IMR-90 (cell line): Measurements from ENCODE around the gene RCC1. TPM values are rescaled to one million over a fixed set of nuclear protein-coding genes. Genes with fewer than 3 reads are reported as not detected.

Experiments used
- ATAC-seq: fragments of 200-7000 bp; cut with Tn5 transposase; 2 replicates; pipeline ENCODE4 v1.9.1; 2020; ENCODE audit warnings: low read depth, mild to moderate bottlenecking, moderate library complexity
- BruUV-seq: library from RNA; stranded (reverse); fragments of 400-500 nt; replicated peaks from 2 replicates; lab custom pipeline; 2021; lab: Mats Ljungman, UMichigan
- CTCF ChIA-PET: fragments of 300-600 bp; formaldehyde crosslinking; extraction: SDS; loops from one replicate; lab custom pipeline; 2021; ENCODE audit warnings: antibody characterized with exemption; lab: Yijun Ruan, JAX
- POLR2A ChIA-PET: fragments of 300-600 bp; sonication (Branson Sonifier 250); formaldehyde crosslinking; loops from one replicate; lab custom pipeline; 2022; ENCODE audit warnings: antibody characterized with exemption; ENCODE audit not compliant: unreplicated experiment; lab: Charles Lee
- DNase-seq: peaks from one replicate; pipeline ENCODE4 v3.0.0; 2013
- H2AFZ ChIP-seq: replicated peaks from 2 replicates; pipeline ENCODE3; 2013; ENCODE audit warnings: low read length, mild to moderate bottlenecking; ENCODE audit not compliant: poor library complexity
- H2AK5ac ChIP-seq: 2 replicates; pipeline ENCODE4 v1.6.1; 2013; ENCODE audit warnings: low read depth, low read length, inconsistent platforms
- H2AK9ac ChIP-seq: replicated peaks from 2 replicates; pipeline ENCODE3; 2013; ENCODE audit warnings: mild to moderate bottlenecking, low read depth, low read length, moderate library complexity; ENCODE audit not compliant: poor library complexity
- H2BK120ac ChIP-seq: 2 replicates; pipeline ENCODE4 v1.6.1; 2013; ENCODE audit warnings: low read depth, low read length, inconsistent platforms
- H2BK15ac ChIP-seq: 3 replicates; pipeline ENCODE4 v1.6.1; 2013; ENCODE audit warnings: low read depth, low read length, inconsistent platforms
- H2BK20ac ChIP-seq: 2 replicates; pipeline ENCODE4 v1.6.1; 2013; ENCODE audit warnings: low read depth, mild to moderate bottlenecking, inconsistent platforms, low read length, moderate library complexity
- H2BK5ac ChIP-seq: 2 replicates; pipeline ENCODE4 v1.6.1; 2013; ENCODE audit warnings: mild to moderate bottlenecking, low read depth, low read length, inconsistent platforms; ENCODE audit not compliant: poor library complexity, severe bottlenecking
- H3K14ac ChIP-seq: replicated peaks from 2 replicates; pipeline ENCODE4 v1.6.1; 2013; ENCODE audit warnings: low read depth, low read length, inconsistent platforms
- H3K18ac ChIP-seq: 2 replicates; pipeline ENCODE4 v1.6.1; 2013; ENCODE audit warnings: low read depth, low read length, control low read depth
- H3K23ac ChIP-seq: 2 replicates; pipeline ENCODE4 v1.6.1; 2013; ENCODE audit warnings: low read depth, low read length, inconsistent platforms
- H3K27ac ChIP-seq: 2 replicates; pipeline ENCODE4 v1.5.1; 2013; ENCODE audit warnings: mild to moderate bottlenecking, control low read depth, low read length; ENCODE audit not compliant: insufficient read depth
- H3K27me3 ChIP-seq: 2 replicates; pipeline ENCODE4 v1.6.1; 2013; ENCODE audit warnings: low read length; ENCODE audit not compliant: control insufficient read depth, insufficient read depth
- H3K36me3 ChIP-seq: 2 replicates; pipeline ENCODE4 v1.6.1; 2013; ENCODE audit warnings: low read length, mixed read lengths; ENCODE audit not compliant: control insufficient read depth, insufficient read depth
- H3K4ac ChIP-seq: 2 replicates; pipeline ENCODE4 v1.6.1; 2013; ENCODE audit warnings: low read depth, low read length, inconsistent platforms
- H3K4me1 ChIP-seq: 2 replicates; pipeline ENCODE4 v1.6.1; 2013; ENCODE audit warnings: low read length, mixed read lengths; ENCODE audit not compliant: control insufficient read depth, insufficient read depth
- H3K4me2 ChIP-seq: 2 replicates; pipeline ENCODE4 v1.6.1; 2013; ENCODE audit warnings: low read depth, mild to moderate bottlenecking, control low read depth, low read length, moderate library complexity
- H3K4me3 ChIP-seq: 2 replicates; pipeline ENCODE4 v1.5.1; 2013; ENCODE audit warnings: low read depth, mild to moderate bottlenecking, control low read depth, low read length, moderate library complexity; ENCODE audit not compliant: insufficient read depth
- H3K56ac ChIP-seq: 2 replicates; pipeline ENCODE4 v1.6.1; 2013; ENCODE audit warnings: low read length, inconsistent platforms; ENCODE audit not compliant: insufficient read depth; ENCODE audit errors: extremely low read depth
- H3K79me1 ChIP-seq, 2 experiments: 2 replicates each; pipeline ENCODE4 v1.6.1; 2013; ENCODE audit warnings: low read length in 2 of 2, inconsistent platforms in 1 of 2, low read depth in 1 of 2
- H3K9ac ChIP-seq: 2 replicates; pipeline ENCODE4 v1.6.1; 2013; ENCODE audit warnings: low read depth, low read length, control low read depth
- H3K9me1 ChIP-seq: 2 replicates; pipeline ENCODE4 v1.6.1; 2013; ENCODE audit warnings: low read length, inconsistent platforms; ENCODE audit not compliant: insufficient read depth
- H3K9me3 ChIP-seq: 2 replicates; pipeline ENCODE4 v1.6.1; 2013; ENCODE audit warnings: low read length; ENCODE audit not compliant: control insufficient read depth, insufficient read depth
- H4K20me1 ChIP-seq: 2 replicates; pipeline ENCODE4 v1.6.1; 2013; ENCODE audit warnings: low read length, inconsistent platforms; ENCODE audit not compliant: insufficient read depth
- H4K5ac ChIP-seq: 2 replicates; pipeline ENCODE4 v1.6.1; 2013; ENCODE audit warnings: mild to moderate bottlenecking, low read depth, low read length, control low read depth
- H4K8ac ChIP-seq, 2 experiments: 2 replicates each; pipeline ENCODE4 v1.6.1; 2013; ENCODE audit warnings: low read depth in 2 of 2, low read length in 2 of 2, control low read depth in 1 of 2, inconsistent platforms in 1 of 2
- H4K91ac ChIP-seq: 2 replicates; pipeline ENCODE4 v1.6.1; 2013; ENCODE audit warnings: low read depth, low read length, inconsistent platforms; ENCODE audit not compliant: insufficient read depth
- BHLHE40 ChIP-seq: fragments of 150-350 bp; IDR thresholded peaks from 2 replicates; pipeline ENCODE4 v1.6.1; 2016; ENCODE audit warnings: mild to moderate bottlenecking, low read depth, low read length
- CEBPB ChIP-seq: IDR thresholded peaks from 2 replicates; pipeline ENCODE4 v1.6.1; 2012; ENCODE audit warnings: low read depth, low read length, improper control_type of control experiment
- CHD1 ChIP-seq: IDR thresholded peaks from 2 replicates; pipeline ENCODE4 v1.6.1; 2012; ENCODE audit warnings: low read depth, low read length, improper control_type of control experiment
- FOS ChIP-seq: fragments of 150-350 bp; IDR thresholded peaks from 2 replicates; pipeline ENCODE4 v1.6.1; 2016; ENCODE audit warnings: low read depth, low read length
- MAFK ChIP-seq: IDR thresholded peaks from 2 replicates; pipeline ENCODE4 v1.6.1; 2012; ENCODE audit warnings: low read depth, low read length, improper control_type of control experiment
- MAZ ChIP-seq: IDR thresholded peaks from 2 replicates; pipeline ENCODE4 v1.6.1; 2012; ENCODE audit warnings: low read depth, mild to moderate bottlenecking, low read length, improper control_type of control experiment, moderate library complexity, borderline replicate concordance
- MXI1 ChIP-seq: IDR thresholded peaks from 2 replicates; pipeline ENCODE4 v1.6.1; 2012; ENCODE audit warnings: low read depth, mild to moderate bottlenecking, low read length, moderate library complexity, borderline replicate concordance
- NFE2L2 ChIP-seq: fragments of 150-350 bp; IDR thresholded peaks from 2 replicates; pipeline ENCODE4 v1.6.1; 2016; ENCODE audit warnings: low read depth, mild to moderate bottlenecking, low read length
- POLR2A ChIP-seq: IDR thresholded peaks from 2 replicates; pipeline ENCODE4 v1.6.1; 2012; ENCODE audit warnings: mild to moderate bottlenecking, low read depth, low read length
- RAD21 ChIP-seq: IDR thresholded peaks from 2 replicates; pipeline ENCODE4 v1.6.1; 2012; ENCODE audit warnings: low read length, improper control_type of control experiment
- RCOR1 ChIP-seq: IDR thresholded peaks from 2 replicates; pipeline ENCODE4 v1.6.1; 2012; ENCODE audit warnings: mild to moderate bottlenecking, low read length, improper control_type of control experiment; ENCODE audit not compliant: insufficient replicate concordance
- RFX5 ChIP-seq: IDR thresholded peaks from 2 replicates; pipeline ENCODE4 v1.8.0; 2012; ENCODE audit warnings: low read depth, mild to moderate bottlenecking, low read length, moderate library complexity
- SMC3 ChIP-seq: fragments of 150-350 bp; IDR thresholded peaks from 2 replicates; pipeline ENCODE4 v1.6.1; 2016; ENCODE audit warnings: low read depth, mild to moderate bottlenecking, antibody characterized with exemption, low read length, moderate library complexity
- WGBS, 2 experiments: methylation state at CpG; one replicate each; pipeline versions ENCODE4 v1.1.5 to v1.1.7; 2013; ENCODE audit warnings: missing lambda C conversion rate in 2 of 2; ENCODE audit not compliant: insufficient read length in 1 of 2; ENCODE audit errors: extremely low coverage in 2 of 2; 5-methylcytosine and 5-hydroxymethylcytosine counted together
- dilution Hi-C: fragments of 300-500 bp; cut with HindIII; formaldehyde crosslinking; loops from one replicate; pipeline ENCODE4 v1.14.3; 2018; ENCODE audit warnings: low sequenced_read_pairs; ENCODE audit not compliant: unreplicated experiment
- in situ Hi-C: fragments of 300-500 bp; cut with MboI; formaldehyde crosslinking; loops from 3 replicates; pipeline ENCODE4 v1.14.3; 2019; ENCODE audit warnings: low sequenced_read_pairs, inconsistent platforms, mixed read lengths
- intact Hi-C: fragments of 100-400 bp; cut with micrococcal nuclease; formaldehyde crosslinking; loops from 2 replicates; pipeline ENCODE4 v1.10.0; 2022
- polyA plus RNA-seq, 3 experiments: library from polyadenylated mRNA; depleted of rRNA; stranded (reverse); fragments of >200 nt; gene quantifications; 2 replicates each; pipeline ENCODE4 v1.2.3, GENCODE V29; 2012; ENCODE audit warnings: low replicate concordance in 1 of 3
- total RNA-seq: library from RNA; depleted of rRNA; stranded (reverse); fragments of >200 nt; gene quantifications from 2 replicates; pipeline ENCODE4 v1.2.3, GENCODE V29; 2012
- TF ChIP-seq, protein P1 (sequence below): fragments of 150-350 bp; IDR thresholded peaks from 2 replicates; pipeline ENCODE4 v1.6.1; 2017; ENCODE audit warnings: mild to moderate bottlenecking, antibody characterized with exemption, low read length, low read depth
- TF ChIP-seq, protein P2 (sequence below): conservative IDR thresholded peaks from 2 replicates; pipeline ENCODE4 v1.5.1; 2012; ENCODE audit warnings: mild to moderate bottlenecking, low read depth, low read length, improper control_type of control experiment
- TF ChIP-seq, protein P3 (sequence below): fragments of 150-350 bp; IDR thresholded peaks from 2 replicates; pipeline ENCODE4 v1.6.1; 2016; ENCODE audit warnings: low read depth, mild to moderate bottlenecking, low read length, moderate library complexity, borderline replicate concordance

Gene RCC1
- total and polyA plus RNA-seq, 2 of the 4 experiments (the other 2 are of a cell fraction) = 33.2 to 43.9 TPM

DNA sequence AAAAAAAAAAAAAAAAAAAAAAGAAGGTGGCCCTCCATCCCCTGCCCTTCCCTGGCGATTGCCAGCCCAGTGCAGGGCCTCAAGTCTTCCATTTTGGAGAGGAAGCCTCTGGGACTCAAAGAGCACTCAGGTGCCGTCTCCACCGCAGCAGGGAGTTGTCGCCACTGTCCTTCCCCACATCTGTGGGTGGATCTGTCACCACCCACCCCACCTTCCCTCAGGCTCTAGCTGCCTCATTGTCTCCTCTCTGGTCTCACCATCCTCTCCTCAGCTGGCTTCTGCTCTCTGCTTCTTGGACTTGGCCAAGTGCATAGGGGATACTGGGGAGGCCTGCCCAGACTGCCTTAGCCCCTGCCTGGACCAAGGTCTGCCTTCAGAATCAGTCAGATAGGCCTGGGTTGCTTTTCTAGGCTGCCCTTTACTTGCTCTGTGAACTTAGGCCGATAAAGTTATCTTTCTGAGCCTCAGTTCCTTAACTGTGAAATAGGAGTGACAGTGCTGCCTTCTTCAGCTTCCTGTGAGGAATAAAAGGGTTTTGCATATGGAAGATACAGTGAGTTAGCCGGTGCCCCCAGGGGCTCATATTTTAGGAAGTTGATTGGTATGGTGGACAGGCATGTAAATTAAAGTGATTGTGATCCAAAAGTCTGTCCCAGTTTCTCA is 15.8 kb downstream of the RCC1 start:
- no CpG with 5 or more reads among the region's 6 CpGs for WGBS, 2 experiments
- ATAC-seq = no peak
- no peak overlapping the region for H4K91ac ChIP-seq
- intact Hi-C loops (no loop called here), dilution Hi-C loops (no loop called here), in situ Hi-C loops (no loop called here)
- H4K5ac ChIP-seq = no peak overlapping the region
- H3K14ac ChIP-seq = no peak overlapping the region
- H3K79me1 ChIP-seq = peaks cover 31 to 75% of the 10 kb centered on the region in 2 experiments
- H3K27me3 ChIP-seq = no peaks in the 10 kb centered on the region
- H3K4ac ChIP-seq = no peak overlapping the region
- peak overlapping the region; percentile 11; the same call in 1 of the 2 replicates for H3K23ac ChIP-seq
- no peak overlapping the region for H3K18ac ChIP-seq
- no peak for DNase-seq
- BruUV-seq = no TSS peak
- H2AFZ ChIP-seq = no peak overlapping the region
- peaks cover 26% of the 10 kb centered on the region for H4K20me1 ChIP-seq
- H2AK9ac ChIP-seq = peak overlapping the region; percentile 67
- H3K4me3 ChIP-seq = no peak overlapping the region
- no peak overlapping the region for H2BK15ac ChIP-seq
- no peak overlapping the region for H3K9ac ChIP-seq
- H4K8ac ChIP-seq = no peak overlapping the region
- H3K56ac ChIP-seq = no peak overlapping the region
- CTCF ChIA-PET = no interaction called here
- H3K27ac ChIP-seq = no peak overlapping the region
- no peak overlapping the region for H2BK20ac ChIP-seq
- peaks cover 8% of the 10 kb centered on the region; the same call in 1 of the 2 replicates for H3K9me1 ChIP-seq
- H3K36me3 ChIP-seq = peaks cover 8% of the 10 kb centered on the region
- POLR2A ChIA-PET = no interaction called here
- no peak overlapping the region for H2BK5ac ChIP-seq
- H3K4me2 ChIP-seq = no peak overlapping the region
- H3K9me3 ChIP-seq = no peaks in the 10 kb centered on the region
- H2BK120ac ChIP-seq = no peak overlapping the region
- peaks cover 9% of the 10 kb centered on the region for H3K4me1 ChIP-seq
- no peak overlapping the region for H2AK5ac ChIP-seq
- TF ChIP-seq CHD1 = no peak
- no peak for TF ChIP-seq MAZ
- TF ChIP-seq, protein P1, sequence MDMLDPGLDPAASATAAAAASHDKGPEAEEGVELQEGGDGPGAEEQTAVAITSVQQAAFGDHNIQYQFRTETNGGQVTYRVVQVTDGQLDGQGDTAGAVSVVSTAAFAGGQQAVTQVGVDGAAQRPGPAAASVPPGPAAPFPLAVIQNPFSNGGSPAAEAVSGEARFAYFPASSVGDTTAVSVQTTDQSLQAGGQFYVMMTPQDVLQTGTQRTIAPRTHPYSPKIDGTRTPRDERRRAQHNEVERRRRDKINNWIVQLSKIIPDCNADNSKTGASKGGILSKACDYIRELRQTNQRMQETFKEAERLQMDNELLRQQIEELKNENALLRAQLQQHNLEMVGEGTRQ = no peak
- no peak for TF ChIP-seq NFE2L2
- no peak for TF ChIP-seq MXI1
- no peak for TF ChIP-seq MAFK
- no peak for TF ChIP-seq RAD21
- TF ChIP-seq CEBPB = no peak
- TF ChIP-seq, protein P2, sequence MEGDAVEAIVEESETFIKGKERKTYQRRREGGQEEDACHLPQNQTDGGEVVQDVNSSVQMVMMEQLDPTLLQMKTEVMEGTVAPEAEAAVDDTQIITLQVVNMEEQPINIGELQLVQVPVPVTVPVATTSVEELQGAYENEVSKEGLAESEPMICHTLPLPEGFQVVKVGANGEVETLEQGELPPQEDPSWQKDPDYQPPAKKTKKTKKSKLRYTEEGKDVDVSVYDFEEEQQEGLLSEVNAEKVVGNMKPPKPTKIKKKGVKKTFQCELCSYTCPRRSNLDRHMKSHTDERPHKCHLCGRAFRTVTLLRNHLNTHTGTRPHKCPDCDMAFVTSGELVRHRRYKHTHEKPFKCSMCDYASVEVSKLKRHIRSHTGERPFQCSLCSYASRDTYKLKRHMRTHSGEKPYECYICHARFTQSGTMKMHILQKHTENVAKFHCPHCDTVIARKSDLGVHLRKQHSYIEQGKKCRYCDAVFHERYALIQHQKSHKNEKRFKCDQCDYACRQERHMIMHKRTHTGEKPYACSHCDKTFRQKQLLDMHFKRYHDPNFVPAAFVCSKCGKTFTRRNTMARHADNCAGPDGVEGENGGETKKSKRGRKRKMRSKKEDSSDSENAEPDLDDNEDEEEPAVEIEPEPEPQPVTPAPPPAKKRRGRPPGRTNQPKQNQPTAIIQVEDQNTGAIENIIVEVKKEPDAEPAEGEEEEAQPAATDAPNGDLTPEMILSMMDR = no peak
- TF ChIP-seq SMC3 = no peak
- TF ChIP-seq POLR2A = no peak
- TF ChIP-seq RCOR1 = no peak
- TF ChIP-seq FOS = no peak
- TF ChIP-seq BHLHE40 = no peak
- TF ChIP-seq RFX5 = no peak
- TF ChIP-seq, protein P3, sequence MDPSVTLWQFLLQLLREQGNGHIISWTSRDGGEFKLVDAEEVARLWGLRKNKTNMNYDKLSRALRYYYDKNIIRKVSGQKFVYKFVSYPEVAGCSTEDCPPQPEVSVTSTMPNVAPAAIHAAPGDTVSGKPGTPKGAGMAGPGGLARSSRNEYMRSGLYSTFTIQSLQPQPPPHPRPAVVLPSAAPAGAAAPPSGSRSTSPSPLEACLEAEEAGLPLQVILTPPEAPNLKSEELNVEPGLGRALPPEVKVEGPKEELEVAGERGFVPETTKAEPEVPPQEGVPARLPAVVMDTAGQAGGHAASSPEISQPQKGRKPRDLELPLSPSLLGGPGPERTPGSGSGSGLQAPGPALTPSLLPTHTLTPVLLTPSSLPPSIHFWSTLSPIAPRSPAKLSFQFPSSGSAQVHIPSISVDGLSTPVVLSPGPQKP = no peak
